Neural cell (in vitro differentiated cells): Measurements from ENCODE around the gene ALAS1. TPM values are rescaled to one million over a fixed set of nuclear protein-coding genes. Genes with fewer than 3 reads are reported as not detected.

ENCODE experiments used
- polyA plus RNA-seq: library from polyadenylated mRNA; depleted of rRNA; stranded (reverse); fragments of >200 nt; gene quantifications from 2 replicates; pipeline ENCODE4 v1.2.3, GENCODE V29; 2014

The ALAS1 gene
- polyA plus RNA-seq, 1 donor from 2014 or later, result 66.0 TPM

Other genes starting within 250 kb of the ALAS1 start
- not detected in 2 replicates for gene GPR62, start 242.8 kb upstream of the ALAS1 start, polyA plus RNA-seq
- gene PCBP4, start 230.7 kb upstream of the ALAS1 start, polyA plus RNA-seq, result 251 and 327 TPM in 2 replicates
- 0.50 and 0.81 TPM in 2 replicates for gene ABHD14B, start 224.1 kb upstream of the ALAS1 start, polyA plus RNA-seq
- gene ABHD14A, start 223.1 kb upstream of the ALAS1 start, polyA plus RNA-seq, result 57.8 and 75.8 TPM in 2 replicates
- 14.4 and 17.9 TPM in 2 replicates for gene ACY1, start 214.6 kb upstream of the ALAS1 start, polyA plus RNA-seq
- 846 and 977 TPM in 2 replicates for gene RPL29, start 202.3 kb upstream of the ALAS1 start, polyA plus RNA-seq
- 8.5 and 9.3 TPM in 2 replicates for gene DUSP7, start 141.6 kb upstream of the ALAS1 start, polyA plus RNA-seq
- 0.96 and 1.3 TPM in 2 replicates for gene POC1A, start 43.7 kb upstream of the ALAS1 start, polyA plus RNA-seq
- gene TLR9, start 27.5 kb downstream of the ALAS1 start, polyA plus RNA-seq, result not detected in 2 replicates
- 58.5 and 61.7 TPM in 2 replicates for gene TWF2, start 41.0 kb downstream of the ALAS1 start, polyA plus RNA-seq
- gene PPM1M, start 47.6 kb downstream of the ALAS1 start, polyA plus RNA-seq, result 1.1 and 1.6 TPM in 2 replicates
- gene WDR82, start 80.5 kb downstream of the ALAS1 start, polyA plus RNA-seq, result 151 and 163 TPM in 2 replicates
- 5.0 and 5.8 TPM in 2 replicates for gene GLYCTK, start 89.7 kb downstream of the ALAS1 start, polyA plus RNA-seq
- 5.4 and 6.0 TPM in 2 replicates for gene DNAH1, start 118.2 kb downstream of the ALAS1 start, polyA plus RNA-seq
- 107 and 142 TPM in 2 replicates for gene BAP1, start 211.8 kb downstream of the ALAS1 start, polyA plus RNA-seq
- 8.8 and 11.5 TPM in 2 replicates for gene PHF7, start 212.5 kb downstream of the ALAS1 start, polyA plus RNA-seq
- gene SEMA3G, start 246.9 kb downstream of the ALAS1 start, polyA plus RNA-seq, result not detected in 2 replicates